ENCODE data around the gene CYP21A2.

DNA sequence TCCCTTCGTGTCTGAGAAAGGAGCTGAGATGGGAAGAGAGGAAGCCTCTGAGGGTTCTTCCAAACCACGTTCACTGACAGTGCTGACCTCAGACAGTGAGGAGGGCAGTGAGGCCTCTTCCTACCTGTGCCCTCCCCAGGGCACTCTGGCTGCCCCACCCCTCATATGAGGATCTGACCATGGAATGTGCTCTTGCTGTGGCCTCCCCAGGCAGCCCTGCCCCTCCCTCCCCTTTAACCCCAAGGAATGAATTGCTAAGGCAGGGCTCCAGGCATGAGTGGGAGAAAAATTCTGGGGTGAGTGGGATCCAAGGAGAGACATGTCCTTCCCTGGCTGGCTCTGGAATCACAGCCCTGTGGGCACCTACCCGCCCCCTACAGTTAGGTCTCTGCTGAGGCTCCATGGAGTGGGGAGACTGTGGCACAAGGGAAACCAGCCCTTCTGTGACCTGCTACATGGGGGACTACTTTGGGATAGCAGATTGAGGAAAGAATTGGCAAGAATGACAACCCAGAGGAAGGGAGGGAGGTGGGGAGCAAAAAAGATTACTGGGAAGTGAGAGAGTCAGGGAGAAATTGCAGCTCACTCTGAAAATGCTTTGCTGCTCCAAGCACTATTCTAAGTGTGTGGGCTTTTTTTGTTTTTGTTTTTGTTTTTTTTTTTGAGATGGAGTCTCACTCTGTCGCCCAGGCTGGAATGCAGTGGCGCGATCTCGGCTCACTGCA is 41.5 kb downstream of the CYP21A2 start:
- no peak for TF ChIP-seq CTCF (IDR thresholded peaks at IDR 0.05)
- TF ChIP-seq EP300 (IDR thresholded peaks at IDR 0.05): peak in 1 of 2 donors; percentile 22
